HG03521 (cell line): Measurements from ENCODE around the gene NDUFS3.
"Not testable (repeated sequence)": the region's sequence is repeated elsewhere in the genome, so short reads cannot be mapped to it uniquely, and the experiment has no call there.

Experiments
- ATAC-seq: cut with Tn5 transposase; IDR thresholded peaks from one replicate; pipeline ENCODE4 v1.9.1; 2021; ENCODE audit warnings: mild to moderate bottlenecking, moderate library complexity; ENCODE audit not compliant: unreplicated experiment

The NDUFS3 gene

DNA sequence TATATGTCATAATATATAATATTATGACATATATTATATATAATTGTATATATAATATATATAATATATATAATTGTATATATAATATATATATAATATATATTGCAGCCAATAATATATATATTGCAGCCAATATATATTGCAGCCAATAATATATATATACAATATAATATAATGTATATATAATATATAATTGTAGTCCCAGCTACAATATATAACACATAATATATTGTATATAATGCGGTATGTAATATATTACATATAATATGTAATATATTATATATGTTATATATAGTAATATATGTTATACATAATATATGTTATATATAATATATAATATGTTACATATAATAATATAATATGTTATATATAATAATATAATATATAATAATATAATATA, 20.2 kb upstream of the NDUFS3 start:
- no peak for ATAC-seq

DNA sequence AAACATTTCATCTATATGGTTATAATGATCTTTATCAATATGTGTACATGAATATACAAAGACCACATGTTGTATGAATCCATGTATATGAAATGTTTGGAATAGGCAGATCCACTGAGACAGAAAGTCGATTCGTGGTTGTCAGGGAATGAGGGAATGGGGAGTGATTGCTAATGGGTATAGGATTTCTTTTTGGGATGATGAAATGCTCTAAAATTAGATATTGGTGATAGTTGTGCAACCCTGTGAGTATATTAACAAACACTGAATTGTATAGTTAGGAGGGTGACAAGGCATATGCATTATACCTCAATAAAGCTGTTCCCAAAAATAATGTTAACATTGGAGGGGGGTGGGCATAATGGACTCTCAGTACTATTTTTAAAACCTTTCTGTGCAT, 18.4 kb upstream of the NDUFS3 start:
- no peak for ATAC-seq

DNA sequence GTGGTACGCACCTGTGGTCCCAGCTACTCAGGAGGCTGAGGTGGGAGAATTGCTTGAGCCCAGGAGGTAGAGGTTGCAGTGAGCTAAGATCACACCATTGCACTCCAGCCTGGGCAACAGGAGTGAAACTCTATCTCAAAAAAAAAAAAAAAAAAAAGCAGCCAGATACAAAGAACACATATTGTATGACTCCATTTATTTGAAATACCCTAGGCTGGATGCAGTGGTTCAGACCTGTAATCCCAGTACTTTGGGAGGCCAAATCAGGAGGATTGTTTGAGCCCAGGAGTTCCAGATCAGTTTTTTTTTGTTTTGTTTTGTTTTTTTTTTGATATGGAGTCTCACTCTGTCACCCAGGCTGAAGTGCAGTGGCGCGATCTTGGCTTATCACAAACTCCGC, 16.5 kb upstream of the NDUFS3 start:
- ATAC-seq, result not testable (repeated sequence)

DNA sequence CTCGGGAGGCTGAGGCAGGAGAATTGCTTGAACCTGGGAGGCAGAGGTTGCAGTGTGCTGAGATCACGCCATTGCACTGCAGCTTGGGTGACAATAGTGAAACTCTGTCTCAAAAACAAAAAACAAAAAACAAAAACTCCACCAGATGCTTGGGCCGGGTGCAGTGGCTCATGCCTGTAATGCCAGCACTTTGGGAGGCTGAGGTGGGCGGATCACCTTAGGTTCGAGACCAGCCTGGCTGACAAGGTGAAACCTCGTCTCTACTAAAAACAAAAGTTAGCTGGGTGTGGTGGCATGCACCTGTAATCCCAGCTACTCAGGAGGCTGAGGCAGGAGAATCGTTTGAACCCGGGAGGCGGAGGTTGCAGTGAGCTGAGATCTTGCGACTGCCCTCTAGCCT, 14.5 kb upstream of the NDUFS3 start:
- ATAC-seq, result not testable (repeated sequence)

DNA sequence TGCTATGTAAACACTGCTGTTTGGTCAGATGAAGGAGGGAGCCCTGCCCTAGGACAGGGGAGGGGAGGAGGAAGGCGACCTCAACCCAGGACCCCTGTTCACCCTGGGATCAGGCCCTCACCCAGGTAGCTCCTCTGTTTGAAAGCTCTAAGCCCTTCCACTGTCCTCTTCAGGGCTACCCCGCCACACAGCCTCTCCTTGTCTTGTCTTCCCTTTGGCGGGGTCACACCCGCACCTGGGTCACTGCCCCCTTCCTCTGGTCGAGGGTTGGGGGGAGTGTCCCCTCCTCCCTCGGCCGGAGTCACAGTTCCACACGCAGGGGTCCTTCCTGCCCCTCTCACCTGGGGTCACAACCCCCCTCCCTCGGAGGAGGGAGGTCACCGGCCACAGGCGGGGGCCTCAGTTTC, 13.9 kb upstream of the NDUFS3 start:
- ATAC-seq, result peak; percentile 4

DNA sequence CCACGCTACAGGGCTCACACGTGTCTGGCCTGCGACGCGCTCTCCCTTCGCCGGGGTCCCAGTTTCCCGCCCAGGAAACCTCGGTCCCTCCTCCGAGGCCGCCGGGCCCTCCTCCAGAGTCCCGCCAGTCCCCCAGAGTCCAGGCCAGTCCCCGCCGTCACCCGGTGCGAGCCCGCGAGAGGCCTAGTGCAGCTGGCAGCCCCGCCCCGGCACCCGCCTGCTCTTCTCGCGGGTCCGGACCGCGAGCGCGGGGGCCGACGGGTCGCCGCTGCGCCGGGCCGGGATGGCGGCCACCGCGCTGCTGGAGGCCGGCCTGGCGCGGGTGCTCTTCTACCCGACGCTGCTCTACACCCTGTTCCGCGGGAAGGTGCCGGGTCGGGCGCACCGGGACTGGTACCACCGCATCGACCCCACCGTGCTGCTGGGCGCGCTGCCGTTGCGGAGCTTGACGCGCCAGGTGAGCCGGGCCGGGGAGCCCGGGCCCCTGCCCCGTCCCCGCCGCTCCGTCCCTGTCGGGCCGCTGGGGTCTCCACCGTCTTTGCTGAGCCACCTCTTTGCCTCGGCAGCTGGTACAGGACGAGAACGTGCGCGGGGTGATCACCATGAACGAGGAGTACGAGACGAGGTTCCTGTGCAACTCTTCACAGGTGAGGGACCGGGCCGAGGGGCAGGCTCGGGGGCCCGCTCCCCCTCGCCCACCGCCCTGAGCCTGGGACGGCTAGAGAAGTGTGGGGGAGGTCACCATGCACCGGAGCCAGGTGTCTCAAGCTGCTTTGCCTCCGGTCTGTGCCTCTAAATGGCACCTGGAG, 13.3 kb upstream of the NDUFS3 start, which contains the start of gene PTPMT1:
PTPMT1 (plus strand) TSS at position 260 of the 809 bp plus-strand sequence; CDS start at position 284, 24 bp downstream.
- peak; percentile 75 for ATAC-seq

DNA sequence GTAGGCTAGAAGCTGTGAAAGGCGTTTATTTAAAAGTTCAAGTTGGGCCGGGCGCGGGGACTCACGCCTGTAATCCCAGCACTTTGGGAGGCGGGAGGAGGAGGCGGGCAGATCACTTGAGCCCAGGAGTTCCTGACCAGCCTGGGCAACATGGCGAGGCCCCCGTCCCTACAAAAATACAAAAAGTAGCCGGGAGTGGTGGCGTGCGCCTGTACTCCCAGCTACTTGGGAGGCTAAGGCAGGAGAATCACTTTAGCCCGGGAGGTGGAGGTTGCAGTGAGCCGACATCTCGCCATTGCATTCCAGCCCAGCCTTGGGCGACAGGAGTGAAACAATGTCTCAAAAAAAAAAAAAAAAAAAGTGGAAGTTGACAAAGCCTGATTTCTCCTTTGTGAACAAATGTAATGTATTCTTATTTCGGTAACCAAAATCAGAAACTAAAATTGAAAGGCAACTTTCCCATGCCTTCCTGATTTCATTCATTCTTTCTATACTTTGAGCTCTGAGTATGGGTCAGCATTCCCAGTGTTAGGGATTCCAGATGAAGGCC, 12.7 kb upstream of the NDUFS3 start:
- no peak for ATAC-seq

DNA sequence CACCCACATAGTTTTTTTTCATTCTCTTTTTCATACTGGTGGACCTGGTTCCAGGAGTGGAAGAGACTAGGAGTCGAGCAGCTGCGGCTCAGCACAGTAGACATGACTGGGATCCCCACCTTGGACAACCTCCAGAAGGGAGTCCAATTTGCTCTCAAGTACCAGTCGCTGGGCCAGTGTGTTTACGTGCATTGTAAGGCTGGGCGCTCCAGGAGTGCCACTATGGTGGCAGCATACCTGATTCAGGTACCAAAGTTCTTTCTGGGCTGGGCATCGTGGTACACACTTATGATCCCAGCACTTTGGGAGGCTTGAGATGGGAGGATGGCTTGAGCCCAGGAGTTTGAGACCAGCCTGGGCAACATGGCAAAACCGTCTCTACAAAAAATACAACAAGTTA, 9.2 kb upstream of the NDUFS3 start:
- ATAC-seq, result no peak

DNA sequence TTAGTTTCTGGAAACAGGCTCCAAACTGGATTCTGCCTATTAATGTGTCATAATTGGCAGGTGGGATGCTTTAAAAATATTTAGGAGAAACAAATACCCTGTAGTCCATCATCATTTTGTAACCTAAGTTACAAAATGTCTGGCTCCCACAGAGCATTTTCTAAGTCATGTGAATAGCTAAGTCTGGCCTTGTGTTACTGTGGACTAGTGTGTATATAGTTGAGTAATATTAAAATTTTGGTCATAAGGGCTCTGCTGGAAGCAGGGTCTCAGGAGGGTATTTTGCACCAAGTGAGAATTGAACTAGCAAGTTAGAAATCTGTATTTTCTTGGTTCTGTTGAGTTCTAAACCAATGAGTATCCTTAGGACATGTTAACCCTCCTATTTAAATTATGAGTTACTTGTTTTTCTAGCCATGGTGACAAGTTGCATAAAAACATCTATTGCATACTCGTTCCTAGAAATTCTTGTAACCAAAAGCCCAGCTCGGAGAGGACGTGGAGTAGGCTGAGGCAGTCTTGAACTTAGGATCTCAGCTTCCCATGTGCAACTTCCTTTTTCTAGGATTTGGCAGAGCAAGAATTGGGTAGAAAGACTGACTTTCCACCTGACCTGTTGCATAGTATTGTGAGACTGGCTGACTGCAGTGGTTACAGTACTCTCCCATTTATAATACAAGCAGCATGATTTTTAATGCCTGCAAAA, 8.1 kb upstream of the NDUFS3 start:
- no peak for ATAC-seq

DNA sequence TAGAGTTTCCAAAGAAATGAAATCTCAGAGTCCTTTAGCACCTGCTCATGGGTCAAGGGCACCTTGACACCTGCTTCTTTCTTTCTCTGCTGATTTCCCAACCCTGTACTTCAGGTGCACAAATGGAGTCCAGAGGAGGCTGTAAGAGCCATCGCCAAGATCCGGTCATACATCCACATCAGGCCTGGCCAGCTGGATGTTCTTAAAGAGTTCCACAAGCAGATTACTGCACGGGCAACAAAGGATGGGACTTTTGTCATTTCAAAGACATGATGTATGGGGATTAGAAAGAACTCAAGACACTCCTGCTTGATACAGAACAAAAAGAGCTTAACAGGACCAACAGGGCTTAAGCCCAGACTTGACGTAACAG, 7.5 kb upstream of the NDUFS3 start:
- ATAC-seq, result no peak

DNA sequence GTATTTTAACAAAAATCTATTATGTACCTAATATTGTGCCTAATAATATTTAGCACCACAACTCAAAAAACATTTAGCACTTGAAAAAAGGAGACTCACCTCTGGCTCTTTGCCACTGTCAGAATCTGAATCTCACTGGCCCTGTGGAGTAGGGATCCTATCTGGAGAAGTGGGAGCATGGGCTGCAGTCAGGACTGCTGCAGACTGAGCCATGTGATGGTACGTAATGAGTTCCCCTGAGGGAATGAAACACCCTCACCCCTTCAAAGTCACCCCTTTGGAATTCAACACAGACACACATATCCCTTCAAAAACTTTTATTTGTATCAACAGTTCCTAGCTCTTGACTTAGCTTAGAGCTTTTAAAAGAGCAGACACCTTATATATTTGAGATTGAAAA, 7.0 kb upstream of the NDUFS3 start:
- ATAC-seq, result no peak

DNA sequence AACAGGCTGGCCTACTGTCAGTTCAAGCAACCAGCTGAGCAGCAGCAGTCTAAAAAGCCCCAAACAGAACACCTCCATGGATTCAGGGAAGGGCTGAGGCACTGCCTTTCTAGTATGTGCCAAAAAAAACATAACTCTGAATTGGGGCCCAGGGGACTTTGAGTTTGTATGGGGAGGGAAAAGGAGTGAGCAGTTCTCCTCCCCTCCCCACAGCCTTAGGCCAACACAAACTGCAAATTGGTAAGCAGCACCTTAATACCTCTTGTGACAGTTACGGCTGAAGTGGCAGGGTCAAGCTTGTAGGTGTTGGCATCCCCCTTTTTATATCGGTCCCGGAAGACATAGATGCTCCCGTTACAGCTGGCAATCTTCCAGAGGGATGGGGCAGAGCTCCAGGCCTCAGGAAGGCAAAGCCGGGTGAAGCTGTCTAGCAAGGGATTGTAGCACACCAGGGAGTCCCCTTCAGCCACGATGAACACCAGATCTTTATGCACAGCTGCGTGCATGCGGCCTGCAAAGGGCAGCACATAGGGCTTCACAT, 6.1 kb upstream of the NDUFS3 start:
- no peak for ATAC-seq

DNA sequence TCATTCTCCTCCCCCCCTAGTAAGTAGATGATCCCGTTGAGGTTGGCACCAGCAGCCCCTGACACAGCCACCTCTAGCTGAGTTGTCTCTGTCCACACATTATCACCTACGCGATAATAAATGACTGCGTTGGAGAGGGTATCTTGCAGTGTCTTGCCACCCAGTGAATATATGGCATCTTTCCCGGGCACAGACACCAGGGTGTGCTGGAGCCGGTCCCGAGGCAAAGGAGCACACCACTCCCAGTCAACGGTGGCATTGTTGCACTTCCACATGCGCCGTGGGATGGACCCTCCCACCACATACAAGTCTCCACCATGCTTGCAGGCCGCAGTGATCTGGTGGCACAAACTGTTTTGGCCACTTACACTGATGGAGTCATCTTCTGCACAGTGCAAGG, 5.6 kb upstream of the NDUFS3 start:
- ATAC-seq, result no peak

DNA sequence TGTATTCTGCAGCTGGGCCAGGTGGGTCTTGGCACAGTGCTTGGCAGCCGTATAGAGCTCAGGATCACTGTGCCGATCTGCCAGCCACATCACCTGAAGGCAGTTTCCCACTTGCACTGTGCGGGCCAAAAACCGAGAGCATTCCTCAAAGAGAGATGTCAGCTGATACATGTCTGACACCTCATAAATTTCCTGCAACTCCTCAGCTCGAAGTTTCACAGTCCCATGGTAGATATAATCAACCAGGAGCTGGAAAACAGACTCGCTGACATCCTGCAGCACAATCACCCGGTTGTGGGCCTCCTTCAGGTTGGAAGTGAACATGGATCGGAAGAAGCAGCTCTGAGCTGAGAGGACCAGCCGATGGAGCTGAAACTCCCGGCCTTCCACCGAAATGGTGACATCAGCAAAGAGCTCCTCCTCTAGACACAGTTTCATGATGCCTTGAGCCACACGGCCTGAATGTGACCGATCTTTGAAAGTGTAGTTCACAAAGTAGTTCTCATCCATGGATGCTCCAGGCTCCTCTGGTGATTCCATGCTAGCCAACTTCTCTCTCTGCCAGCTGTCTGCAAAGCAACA, 1.3 kb upstream of the NDUFS3 start:
- ATAC-seq, result no peak

DNA sequence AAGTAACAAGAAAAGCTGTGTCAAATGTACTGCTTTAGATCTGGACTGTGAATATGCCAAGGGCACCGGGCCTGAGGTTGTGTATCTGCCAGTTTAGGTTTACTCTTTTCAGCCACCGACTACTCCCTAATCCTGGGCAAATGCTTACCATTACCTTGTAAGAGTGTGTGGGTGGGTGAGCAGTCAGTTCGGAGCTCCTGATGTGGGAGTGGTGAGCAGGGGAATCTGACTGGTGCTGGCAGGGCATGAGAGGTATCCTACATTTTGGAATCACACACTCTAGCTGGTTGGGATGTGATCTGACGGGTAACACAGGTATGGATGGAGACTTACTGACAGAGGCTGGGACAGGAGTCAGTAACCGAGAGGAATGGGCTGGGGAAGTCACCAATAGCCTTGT, 5.0 kb downstream of the NDUFS3 start:
- ATAC-seq, result no peak

DNA sequence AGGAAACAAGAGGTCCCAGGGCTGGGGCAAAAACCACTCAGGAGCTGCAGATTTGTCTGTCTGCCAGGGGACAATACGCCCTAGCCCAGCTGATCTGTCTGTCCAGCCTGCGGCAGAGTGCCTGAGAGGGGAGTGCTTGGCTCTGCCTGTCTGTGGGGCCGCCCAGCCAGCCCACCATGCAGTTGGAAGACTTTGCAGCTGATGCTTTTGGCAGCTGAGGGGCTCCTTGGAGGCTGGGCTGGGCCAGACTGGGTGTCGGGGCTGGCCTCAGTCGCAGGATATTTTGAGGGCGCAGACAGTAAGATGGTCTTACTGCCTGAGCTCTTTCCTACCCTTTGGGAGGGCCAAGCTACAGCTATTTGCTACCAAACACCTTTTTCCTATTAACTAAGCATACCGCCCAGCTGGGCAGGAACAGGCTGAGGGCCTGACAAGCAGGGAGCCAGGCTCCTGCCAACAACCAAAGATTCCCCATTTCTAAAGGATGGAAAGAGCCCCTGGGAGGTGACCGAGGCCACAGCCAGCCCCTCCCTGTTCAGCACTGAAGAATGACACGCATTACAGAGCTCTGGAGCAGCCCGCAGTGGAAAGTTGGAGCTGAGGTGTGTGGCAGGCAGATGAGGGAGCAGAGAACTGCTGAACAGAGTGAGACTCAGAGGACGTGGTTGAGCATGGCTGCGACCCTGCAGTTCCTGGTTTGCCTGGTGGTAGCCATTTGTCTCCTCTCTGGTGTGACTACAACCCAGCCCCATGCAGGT, 7.4 kb downstream of the NDUFS3 start, which contains the start of gene FAM180B:
FAM180B (plus strand) TSS at position 581 of the 758 bp plus-strand sequence; CDS start at position 672, 91 bp downstream.
- ATAC-seq, result no peak

DNA sequence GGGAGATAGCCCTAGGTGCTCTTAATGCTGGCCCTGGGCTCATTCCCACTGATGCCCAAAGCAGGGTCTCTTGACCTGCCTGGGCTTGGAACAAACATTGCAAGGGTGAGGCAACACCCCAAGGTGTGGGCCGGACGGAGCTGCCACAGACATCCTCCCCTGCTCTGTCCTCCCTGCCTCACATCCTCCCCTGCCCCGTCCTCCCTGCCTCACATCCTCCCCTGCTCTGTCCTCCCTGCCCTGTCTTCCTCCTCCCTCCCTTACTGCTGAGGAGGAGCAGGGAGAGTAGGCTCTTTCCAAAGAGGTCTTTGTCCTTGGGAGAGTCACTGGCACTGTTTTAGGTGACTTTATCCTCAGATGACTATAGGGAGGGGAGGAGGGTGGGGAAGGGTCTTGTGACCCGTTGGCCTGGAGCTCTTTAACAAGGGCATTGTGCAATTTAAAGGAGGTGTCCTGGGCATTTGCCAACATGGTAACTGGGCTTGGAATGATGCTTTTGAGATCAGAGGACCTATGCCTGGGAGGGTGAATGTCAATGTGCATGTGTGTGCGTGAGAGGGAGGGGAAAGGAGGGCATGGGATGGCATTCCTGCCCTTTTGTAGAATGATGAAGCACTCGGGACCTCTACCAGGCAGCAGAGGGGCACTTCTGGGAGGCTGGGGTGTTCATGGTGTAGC, 8.3 kb downstream of the NDUFS3 start:
- no peak for ATAC-seq

DNA sequence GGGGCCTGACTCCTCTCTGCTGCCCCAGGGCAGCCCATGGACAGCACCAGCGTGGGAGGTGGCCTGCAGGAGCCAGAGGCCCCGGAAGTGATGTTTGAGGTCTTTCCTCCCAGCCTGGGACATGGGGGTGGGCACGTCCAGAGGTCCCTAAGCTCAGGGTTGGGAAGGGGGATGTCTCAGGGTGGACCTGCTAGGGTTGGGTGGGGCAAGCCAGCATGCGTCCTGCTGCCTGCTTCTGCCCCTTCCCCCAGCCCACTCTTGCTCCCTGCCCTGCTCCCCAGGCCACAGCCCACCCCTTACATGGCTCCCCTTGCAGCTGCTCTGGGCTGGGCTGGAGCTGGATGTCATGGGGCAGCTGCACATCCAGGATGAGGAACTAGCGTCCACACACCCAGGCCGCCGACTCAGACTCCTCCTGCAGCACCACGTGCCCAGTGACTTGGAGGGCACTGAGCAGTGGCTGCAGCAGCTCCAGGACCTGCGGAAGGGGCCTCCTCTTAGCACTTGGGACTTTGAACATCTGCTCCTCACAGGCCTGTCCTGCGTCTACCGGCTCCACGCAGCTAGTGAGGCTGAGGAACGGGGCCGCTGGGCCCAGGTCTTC, 9.0 kb downstream of the NDUFS3 start:
- ATAC-seq, result no peak

DNA sequence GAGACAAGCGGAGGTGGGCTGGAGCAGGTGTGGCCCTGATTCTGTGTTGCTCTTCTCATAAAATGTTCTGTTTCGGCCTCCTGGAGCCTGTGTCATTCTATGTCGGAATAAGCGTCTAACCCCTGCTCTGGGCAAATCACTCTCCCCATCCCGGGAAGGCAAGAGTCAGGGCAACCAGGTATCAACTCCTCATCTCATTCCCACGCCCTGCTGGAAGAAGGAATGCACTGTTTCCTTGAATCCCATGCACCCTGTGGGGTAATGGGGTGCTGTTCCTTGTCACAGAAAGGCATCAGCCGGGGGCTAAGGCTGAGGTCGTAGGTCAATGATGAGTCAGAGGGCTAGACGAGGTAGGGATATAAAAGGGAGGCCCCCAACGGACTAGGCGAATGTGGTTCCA, 10.2 kb downstream of the NDUFS3 start:
- ATAC-seq, result no peak

DNA sequence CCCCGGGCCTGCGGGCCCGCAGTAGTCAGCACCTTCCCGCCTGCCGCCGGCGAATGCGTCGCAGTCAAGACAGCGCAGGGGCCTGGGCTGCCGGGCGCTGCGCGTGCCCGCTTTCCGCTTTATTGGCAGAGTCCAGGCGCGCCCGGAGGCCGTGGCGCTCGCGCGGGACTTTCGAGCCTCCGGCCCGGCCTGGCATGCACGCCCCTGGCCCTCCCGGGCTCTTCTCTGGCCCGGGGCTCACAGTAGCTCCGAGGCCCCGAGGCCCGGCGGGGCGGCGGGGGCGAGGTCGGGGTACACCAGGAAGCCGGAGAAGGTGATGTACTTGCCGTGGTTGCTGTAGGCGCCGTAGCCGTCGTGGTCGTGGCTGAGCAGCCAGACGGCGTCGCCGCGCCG, 10.7 kb downstream of the NDUFS3 start:
- no peak for ATAC-seq
